Measurements from ENCODE around the gene FRS2.

FRS2 gene

DNA sequence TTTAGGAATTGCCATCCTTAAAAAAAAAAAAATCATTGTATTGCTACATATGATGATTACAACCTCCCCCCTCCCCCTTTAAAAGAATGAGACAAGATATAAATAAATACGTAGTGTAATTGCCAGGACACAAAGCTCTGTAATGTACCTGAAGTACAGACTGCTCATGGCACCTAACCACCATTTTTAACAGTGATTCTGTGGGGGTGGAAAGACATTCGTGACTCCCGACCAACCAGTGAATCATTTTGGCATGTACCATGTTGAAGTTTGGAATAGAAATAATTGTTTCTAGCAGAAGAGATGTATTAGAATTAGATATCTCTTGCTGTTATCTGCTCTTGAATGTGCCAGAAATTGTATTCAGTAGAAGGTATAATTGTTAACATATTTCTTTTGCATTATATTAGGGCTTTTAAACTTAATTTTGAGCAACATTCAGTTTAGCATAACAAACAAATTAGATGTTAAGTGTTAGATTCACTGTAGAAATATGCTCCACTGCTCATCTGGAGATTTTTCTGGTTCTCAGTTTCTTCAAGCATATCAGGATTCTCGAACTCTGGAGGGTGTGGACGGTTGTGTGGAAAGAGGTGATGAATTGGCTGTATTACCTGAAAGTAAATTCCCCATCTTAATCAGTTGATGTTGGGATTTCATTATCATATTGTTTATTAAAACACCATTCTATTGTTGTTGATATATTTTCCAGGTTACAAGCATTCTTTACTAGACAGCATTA, 31.1 kb downstream of the FRS2 start:
- no peak for DNase-seq (ENCODE audit: low read depth in 2 of 2)

DNA sequence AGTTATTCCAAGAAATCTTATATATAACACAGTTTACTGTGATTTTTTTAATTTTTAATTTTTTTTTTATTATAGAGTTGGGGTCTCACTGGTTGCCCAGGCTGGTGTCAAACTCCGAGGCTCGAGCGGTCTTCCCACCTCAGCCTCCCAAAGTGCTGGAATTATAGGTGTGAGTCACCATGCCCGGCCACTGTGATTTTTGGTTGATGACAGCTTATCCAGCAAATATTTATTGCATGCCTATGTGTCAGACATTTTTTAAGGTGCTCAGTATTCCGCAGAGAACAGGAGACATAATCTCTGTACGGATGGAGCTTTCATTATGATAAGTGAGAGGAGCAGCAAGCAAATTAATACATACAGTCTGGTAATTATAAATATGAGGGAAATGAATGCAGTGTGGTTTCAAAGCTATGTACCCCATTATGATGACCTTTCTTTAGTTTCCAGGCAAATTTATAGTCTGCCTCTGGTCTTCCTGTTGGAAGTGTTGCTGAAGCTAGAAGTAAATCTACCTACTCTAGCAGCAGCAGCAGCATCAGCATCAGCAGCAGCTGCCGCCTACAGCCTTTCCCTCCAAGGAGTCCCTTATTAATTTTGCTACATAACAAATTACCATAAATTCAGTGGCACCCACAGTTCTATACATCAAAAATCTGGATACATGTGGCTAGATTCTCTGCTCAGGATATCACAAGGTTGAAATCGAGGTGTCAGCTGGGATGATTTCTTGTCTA, 32.3 kb downstream of the FRS2 start:
- no peak for DNase-seq (ENCODE audit: low read depth in 2 of 2)

DNA sequence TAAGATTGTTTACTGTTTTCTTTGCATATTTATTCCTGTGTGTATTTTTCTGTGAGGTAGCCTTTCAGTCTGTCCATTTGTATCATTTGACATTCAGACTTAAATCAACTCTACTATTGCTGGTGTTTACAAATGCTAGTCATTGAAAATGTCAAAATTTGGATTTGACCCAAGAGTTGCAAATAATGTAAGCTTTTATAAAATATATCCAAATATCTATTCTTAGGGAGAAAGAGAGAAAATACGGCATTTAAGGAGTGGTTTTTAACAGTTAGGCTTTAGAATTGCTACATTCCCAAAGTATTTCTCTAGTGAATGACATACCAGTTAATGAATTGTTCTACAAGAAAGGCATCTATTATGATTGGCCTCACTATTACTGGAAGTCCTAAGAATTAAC, 37.9 kb downstream of the FRS2 start:
- no peak for DNase-seq (ENCODE audit: low read depth in 2 of 2)

DNA sequence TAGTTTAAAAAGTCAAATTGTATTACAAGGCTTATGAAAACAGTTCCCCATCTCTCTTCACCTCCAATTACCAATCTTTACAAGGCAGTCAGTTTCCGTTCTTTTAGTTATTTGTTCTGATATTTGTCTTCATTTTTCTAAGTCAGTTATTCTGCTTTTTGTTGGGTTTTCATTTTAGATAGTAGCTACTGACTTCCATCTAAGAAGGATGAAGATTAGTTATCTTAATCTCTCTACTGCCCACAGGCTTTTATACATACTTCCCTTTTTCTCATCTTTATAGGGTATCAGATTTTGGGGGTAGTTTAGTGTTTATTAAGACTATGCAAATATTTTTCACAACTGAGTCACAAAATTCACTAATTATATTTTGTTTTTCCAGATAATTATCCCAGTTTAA, 38.4 kb downstream of the FRS2 start:
- no peak for DNase-seq (ENCODE audit: low read depth in 2 of 2)

DNA sequence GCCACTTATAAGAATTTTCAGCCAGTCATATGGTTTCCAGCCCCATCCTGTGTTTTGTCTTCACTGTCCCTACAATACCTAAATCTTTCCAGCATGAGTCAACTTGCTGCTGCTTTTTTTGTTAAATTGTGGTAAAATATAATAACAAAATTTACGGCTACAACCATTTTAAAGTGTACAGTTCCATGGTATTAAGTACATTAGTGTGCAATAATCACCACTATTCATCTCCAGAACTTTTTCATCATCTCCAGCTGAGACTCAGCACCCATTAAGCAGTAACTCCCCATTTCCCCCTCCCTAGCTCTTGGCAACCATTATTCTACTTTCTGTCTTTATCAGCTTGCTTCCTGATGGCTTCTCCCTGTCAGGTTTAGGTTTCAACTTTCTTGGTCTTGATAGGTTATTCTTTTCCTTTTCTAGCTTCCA, 39.1 kb downstream of the FRS2 start:
- no peak for DNase-seq (ENCODE audit: low read depth in 2 of 2)

DNA sequence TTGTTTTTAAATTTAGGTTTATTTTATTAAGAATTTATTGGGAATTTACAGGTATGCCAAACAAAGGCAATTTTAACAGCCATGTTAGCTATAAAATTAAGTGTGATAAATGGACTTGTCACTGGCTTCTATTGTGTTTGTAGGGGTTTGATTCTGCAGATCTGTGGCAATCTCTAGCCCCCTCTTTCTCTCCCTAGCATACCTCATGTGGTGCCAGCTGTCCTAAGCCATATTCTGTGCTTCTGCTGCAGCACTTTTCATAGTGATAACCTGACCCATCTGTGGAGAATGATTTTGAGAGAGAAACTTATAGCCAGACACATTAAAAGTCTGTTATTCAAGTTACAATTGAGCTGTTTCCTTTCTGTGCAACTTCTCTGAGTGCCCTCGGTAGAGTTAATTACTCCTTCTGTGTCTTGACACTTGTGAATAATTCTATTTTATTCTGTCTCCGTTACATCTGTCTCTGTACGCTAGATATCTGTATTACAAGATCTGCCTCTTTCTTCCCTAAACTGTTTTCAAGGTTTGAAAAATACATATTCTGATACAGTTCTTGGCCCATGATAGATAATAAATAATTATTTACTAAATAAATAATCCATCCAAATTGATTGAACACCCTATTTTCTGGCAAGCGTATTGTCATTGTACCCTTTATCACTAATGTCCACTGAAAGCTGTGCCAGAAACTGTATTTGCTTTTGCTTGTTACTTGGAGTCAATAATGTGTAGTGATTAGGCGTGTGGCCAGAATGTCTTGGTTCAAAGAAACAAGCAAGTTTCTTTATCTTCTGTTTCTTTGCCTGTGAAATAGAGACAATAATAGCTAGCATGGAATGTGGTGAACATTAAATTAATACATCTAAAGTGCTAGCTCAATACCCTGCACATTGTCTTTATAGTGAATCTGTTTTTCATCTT, 40.0 kb downstream of the FRS2 start:
- no peak for DNase-seq (ENCODE audit: low read depth in 2 of 2)

DNA sequence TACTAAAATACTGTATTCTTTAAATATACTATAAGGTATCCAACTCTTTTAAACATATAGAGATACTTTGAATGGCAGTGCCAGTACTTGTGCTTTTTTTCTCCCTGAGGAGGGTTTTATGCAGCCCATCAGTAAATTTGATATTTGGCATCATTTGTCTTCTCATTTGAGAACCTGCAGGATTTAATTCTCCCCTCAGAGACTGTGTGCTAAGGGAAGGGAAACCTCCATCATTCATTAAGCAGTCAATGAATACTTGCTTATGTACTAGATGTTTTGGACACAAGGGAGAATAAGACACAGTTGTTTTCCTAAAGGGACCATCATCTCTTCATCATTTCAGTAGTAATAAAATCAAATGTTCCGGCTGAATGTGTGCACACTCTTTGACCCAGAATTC, 40.8 kb downstream of the FRS2 start:
- no peak for DNase-seq (ENCODE audit: low read depth in 2 of 2)

DNA sequence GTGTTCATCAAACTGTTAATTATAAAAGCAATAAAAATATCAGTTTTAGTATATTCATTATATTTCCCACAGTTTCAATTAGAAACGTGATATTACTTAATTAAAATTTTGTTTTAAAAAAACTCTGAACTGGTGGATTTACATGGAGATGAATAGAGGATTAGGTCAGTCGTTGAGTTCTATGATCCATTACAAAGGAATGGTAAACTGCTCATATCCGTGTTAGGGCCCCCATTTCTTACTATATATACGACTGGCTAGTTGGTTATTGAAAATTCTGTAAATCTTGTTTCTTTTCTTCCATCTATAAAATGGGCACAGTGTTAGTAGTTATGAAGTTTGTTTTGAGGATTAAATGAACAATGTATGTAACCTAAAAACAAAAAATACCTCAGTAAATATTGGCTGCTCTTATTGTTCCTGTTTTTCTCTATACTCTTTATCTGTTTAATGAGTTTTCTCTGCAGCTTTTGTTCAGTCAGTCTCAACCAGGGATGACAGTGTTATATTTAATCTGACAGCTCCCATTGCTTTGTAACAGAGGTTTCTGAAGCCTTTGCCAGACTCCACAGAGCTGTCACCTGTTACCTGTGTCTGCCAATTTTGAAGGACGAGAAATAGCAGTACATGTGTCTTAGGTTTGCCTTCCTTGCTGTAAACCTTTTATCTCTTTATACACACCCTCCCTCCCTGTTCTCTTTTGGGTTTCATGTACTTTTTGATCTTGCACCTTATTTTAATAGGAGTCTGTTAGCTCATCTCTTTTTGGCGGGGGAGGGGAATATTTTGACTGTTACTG, 41.5 kb downstream of the FRS2 start:
- DNase-seq (ENCODE audit: low read depth in 2 of 2) = no peak

DNA sequence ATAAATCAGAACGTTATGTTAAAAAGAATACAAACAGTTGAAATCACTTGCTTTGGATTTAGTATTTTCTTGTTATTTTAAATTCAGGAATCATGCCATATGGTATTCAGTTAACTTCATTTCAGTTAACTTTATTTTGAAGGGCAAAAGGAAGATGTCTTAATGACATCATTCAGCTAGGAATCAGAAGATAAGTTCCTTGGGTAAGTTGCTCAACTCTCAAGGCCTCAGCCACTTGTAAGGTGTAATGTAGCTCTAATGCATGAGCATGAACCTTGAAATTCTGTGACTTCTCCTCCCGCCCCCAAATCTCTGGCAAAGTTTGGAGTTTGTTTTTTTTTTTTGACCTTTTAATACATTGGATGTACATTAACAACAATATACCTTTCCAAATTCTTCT, 42.6 kb downstream of the FRS2 start:
- DNase-seq (ENCODE audit: low read depth in 2 of 2) = no peak

DNA sequence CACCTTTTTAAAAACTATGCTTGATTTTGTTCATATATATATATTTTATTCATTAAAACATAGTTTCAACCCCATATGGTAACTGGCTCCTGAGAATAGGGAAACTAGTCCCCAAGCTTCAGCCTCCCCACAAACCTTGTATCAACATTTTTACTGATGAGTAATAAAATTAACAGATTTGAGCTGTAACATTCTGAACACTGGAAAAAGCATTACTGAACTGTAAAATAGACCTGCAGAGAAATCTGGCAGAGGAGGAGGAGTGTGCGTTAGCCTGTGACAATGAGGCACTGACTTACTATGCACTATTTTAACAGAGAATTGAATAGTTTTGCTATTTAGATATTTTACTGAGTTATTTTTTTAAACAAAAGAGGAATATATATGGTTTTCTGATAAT, 43.1 kb downstream of the FRS2 start:
- DNase-seq (ENCODE audit: low read depth in 2 of 2) = no peak

DNA sequence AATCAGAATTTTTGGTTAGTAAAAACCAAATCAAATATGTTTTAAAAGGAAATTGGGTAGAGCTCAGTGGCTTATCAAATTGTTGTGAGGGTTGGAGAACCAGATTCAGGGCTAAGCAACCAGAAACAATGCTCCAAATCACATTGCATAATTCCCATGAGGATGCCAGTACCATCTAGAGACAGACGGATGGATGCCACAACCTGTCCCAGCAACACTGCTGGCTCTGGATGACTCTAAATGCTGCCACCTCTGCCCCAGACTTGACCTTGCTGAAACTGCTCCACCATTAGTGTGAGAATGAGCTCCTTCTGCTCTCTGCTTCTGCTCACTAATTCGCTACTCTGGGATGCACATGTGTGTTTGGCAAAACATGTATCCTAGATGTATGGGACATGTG, 43.9 kb downstream of the FRS2 start:
- DNase-seq (ENCODE audit: low read depth in 2 of 2) = no peak

DNA sequence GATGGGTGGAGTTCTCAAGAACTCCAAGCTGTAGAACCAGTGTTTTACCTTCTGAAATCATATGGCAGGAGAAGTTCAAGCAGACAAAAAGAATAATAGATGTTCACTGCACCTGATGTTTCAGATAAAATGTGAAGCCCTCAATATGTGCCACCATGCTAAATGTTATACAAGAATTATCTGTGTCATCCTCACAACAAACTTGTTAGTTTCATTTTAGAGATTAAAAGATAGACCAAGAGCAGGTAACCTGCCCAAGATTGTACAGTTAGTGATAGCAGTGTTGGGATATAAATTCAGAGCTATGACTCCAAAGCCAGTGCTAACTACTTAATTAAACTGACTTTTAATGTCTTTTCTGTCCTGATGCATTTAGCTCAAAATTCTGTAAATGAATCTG, 44.7 kb downstream of the FRS2 start:
- DNase-seq (ENCODE audit: low read depth in 2 of 2) = no peak

DNA sequence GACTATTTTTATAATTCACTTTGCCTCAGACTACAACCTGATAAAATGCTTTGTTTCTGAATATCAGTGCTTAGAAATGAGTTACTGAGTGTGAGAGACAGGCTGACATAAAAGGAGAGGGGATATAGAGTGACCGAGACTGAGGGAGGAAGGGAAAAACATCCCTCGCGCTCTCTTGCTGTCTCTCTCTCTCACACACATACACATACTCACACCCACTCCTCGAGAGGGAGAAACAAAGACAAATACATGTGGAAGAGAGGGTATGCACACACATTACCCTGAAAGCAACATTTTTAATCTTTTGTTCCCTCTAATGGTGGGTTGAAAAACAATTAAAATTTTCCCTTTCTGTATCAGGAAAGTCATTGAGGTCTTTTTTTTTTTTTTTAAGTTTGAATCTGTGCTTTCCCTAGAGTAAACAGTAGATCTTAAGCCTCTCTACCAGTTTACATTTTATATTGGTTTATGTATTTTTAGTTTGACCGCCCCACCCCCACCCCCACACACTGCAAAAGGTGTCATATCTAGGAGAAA, 45.3 kb downstream of the FRS2 start:
- DNase-seq (ENCODE audit: low read depth in 2 of 2) = no peak

DNA sequence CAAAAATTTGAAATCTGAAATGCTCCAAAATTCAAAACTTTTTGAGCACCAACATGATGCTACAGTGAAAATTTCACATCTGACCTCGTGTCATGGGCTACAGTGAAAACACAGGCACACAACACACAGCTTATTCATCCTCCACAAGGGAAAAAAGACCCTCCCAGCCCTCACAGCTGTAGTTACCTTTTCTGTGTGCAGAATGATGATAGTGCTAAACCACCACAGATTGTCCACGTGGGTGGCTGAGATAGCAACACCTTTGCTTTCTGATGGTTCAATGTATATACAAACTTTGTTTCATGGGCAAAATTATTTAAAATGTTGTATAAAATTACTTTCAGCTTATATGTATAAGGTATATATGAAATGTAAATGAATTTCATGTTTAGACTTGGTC, 46.8 kb downstream of the FRS2 start:
- DNase-seq (ENCODE audit: low read depth in 2 of 2) = no peak

DNA sequence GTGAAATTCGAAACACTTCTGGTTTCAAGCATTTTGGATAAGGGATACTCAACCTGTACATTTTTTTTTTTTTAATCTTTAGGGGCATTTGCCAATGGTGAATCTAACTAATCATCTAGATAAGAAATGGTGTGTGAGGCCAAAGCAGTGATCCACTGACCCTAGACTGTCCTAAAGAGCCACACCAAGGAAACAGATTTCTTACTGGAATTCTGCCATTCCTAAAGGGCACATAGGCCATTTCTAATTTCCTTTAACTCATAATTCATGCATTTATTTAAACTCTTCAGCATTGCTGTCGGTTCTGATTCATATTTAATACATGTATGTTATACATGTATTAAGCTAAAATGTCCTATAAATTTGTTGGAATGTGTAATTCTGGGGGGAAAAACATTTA, 47.2 kb downstream of the FRS2 start:
- no peak for DNase-seq (ENCODE audit: low read depth in 2 of 2)

DNA sequence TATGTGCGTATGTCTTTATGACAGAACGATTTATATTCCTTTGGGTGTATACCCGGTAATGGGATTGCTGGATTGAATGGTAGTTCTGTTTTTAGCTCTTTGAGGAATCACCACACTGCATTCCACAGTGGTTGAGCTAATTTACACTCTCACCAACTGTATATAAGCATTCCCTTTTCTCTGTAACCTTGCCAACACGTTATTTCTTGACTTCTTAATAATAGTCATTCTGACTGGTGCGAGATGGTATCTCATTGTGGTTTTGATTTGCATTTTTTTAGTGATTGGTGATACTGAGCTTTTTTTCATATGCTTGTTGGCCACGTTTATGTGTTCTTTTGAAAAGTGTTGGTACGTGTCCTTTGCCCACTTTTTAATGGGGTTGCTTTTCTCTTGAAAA, 49.7 kb downstream of the FRS2 start:
- no peak for DNase-seq (ENCODE audit: low read depth in 2 of 2)

DNA sequence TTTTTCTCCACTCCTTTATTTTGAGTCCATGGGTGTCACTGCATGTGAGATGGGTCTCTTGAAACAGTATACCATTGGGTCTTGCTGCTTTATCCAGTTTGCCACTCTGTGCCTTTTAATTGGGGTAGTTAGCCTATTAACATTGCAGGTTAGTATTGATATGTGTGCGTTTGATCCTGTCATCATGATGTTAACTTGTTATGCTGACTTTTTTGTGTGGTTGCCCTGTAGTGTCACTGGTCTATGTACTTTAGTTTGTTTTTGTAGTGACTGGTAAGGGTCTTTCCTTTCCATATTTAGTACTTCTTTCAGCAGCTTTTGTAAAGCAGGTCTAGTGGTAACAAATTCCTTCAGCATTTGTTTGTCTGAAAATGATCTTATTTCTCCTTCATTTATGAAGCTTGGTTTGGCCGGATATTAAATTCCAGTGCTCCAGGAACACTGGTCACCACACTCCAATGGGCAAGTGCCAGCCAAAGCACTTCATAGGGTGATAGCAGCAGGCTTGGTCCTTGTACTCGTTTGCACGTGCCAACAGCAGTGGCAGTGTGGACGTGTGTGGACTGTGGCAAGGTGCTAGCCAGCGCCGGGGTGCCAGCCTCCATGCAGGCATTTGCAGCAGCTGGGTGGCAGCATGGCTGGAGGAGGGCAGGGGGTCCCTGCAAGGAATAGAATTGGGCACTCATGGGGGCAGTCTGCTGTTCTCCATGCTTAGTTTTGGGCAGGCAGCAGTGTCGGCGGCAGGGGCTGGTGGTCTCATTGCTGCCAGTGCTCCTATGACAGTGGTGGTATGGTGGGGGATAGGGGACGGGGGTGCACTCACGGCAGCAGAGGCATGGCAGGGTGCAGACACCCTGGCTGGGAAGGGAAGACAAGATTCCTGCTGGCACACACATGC, 53.5 kb downstream of the FRS2 start:
- DNase-seq (ENCODE audit: low read depth in 2 of 2) = no peak

DNA sequence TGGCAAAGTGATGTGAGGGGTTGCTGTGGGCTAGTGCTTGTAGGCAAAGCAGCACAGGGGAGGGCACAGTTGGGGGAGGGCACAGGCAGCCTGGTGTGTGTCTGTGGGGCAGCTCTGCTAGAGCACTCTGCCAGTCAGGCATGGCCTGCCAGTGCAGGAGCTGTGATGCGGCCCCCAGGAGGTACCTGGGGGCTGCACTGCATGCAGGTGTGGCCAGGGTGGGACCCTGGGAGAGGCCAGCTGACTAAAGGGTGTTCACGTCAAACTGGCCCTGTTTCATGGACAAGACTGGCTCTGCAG, 54.1 kb downstream of the FRS2 start:
- no peak for DNase-seq (ENCODE audit: low read depth in 2 of 2)

DNA sequence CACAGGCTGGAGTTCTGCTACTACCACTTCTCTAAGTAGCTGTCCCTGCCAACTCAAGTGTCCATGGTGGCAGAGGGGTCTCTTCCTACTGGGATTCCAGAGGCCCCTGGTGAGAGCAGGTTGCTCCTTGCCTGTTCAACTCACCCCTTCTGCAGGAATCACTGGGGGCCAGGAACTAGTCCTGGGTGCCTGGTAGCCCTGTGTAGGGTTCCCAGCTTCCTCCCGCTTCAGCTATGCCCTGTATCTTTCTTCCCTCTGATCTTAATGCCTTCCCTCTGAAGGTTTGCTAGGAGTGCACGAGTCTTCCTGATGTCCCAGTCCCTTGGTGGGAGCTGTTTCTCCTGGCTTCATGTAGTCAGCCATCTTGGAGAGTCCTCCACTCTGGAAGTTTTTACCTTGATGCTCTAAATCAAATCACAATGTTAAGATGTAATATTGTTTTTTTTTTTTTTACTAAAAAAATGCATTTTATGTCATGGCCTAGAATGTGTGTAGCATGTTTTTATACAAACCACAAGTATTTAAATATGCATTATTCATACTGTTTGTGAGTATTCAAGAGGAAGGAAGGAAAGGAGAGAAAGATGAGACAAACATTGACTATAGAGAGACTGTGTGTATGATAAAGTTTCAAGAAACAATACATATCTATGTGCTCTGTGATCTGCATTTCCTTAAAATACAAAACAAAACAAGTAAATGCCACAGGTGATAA, 54.7 kb downstream of the FRS2 start:
- no peak for DNase-seq (ENCODE audit: low read depth in 2 of 2)

Measured in stimulated activated CD4-positive, alpha-beta T cell treated with anti-CD3 and anti-CD28 coated beads, Interleukin-1b, Interleukin-23, amount 100 ng/mL, for 1 hour (primary cell).